GM12874 (cell line): ENCODE measurements around the gene UMODL1.

Experiments used
- CTCF ChIP-seq: IDR thresholded peaks from 2 replicates; pipeline ENCODE4 v1.5.1; 2011; ENCODE audit warnings: low read depth, mild to moderate bottlenecking, control low read depth, low read length, moderate library complexity; ENCODE audit not compliant: insufficient read depth

UMODL1 gene

GRCh38 chr21:42176859-42177258, 105.7 kb downstream of the UMODL1 start:
- TF ChIP-seq CTCF, result no peak

DNA sequence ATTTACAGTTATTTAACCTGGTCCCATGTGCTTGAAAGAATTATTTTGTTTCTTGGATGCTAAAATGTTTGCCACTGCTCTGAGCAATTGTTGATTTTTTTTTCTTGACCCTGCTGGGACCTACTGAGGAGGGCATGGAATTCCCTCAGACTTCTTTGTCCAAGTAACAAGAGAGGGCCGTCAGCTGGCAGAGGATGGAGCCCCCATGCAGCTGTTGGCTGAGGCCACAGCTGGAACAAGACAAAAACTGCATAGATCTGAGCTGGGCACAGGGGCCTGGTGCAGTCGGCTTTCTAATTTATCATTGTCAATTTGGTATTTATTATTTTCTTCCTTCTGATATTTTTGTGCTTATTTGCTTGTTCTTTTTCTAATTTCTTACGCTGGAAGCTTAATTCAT, 108.2 kb downstream of the UMODL1 start:
- no peak for TF ChIP-seq CTCF

- TF ChIP-seq CTCF, result no peak
Measured at GRCh38 chr21:42182713-42183371, 111.7 kb downstream of the UMODL1 start.

DNA sequence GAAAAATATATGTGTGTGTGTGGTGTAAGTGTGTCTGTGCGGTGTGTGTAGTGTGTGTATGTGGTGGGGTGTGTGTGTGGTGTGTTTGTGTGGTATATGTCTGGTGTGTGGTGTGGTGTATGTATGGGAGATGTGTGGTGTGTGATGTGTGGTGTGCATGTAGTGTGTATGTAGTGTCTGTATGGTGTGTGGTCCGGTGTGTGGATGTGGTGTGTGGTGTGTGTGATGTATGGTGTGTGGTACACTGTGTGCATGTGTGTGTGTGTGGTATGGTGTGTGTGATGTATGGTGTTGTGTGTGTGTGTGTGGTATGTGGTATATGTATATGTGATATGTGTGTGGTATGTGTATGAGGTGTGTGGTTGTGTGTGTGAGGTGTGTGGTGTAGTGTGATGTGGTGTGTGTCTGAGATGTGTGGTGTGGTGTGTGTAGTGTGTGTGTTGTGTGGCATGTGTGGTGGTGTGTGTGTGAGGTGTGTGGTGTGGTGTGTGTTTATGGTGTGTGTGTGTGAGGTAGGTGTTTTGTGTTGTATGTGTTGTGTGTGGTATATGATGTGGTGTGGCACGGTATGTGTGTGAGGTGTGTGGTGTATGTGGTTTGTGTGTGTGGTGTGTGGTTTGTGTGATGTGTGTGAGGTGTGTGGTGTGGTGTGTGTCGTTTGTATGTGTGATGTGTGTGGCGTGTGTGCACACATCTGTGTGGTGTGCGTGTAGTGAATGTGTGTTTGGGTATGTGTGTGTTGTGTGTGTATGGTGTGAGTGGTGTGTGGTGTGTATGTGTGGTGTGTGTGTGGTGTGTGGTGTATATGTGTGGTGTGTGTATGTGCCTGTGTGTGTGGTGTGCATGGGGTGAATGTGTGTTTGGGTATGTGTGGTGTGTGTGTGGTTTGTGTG, 112.5 kb downstream of the UMODL1 start:
- TF ChIP-seq CTCF, result no peak

DNA sequence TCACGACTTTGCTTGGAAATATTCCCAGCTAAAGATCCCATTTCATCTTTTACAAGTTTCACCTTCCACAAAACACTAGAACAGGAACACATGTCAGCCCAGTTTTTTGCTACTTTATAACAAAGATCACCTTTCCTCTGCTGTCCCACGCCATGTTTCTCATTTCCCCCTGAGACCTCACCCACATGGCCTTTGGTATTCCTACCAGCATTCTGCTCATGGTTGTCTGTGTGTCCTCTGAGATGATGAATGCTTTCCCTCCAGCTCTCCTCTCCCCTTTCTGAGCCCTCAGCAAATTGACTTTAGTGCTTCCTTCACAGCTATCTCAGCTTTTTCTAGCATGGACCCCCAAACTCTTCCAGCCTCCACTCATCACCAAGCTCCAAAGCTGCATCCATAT, 115.5 kb downstream of the UMODL1 start:
- TF ChIP-seq CTCF, result no peak

DNA sequence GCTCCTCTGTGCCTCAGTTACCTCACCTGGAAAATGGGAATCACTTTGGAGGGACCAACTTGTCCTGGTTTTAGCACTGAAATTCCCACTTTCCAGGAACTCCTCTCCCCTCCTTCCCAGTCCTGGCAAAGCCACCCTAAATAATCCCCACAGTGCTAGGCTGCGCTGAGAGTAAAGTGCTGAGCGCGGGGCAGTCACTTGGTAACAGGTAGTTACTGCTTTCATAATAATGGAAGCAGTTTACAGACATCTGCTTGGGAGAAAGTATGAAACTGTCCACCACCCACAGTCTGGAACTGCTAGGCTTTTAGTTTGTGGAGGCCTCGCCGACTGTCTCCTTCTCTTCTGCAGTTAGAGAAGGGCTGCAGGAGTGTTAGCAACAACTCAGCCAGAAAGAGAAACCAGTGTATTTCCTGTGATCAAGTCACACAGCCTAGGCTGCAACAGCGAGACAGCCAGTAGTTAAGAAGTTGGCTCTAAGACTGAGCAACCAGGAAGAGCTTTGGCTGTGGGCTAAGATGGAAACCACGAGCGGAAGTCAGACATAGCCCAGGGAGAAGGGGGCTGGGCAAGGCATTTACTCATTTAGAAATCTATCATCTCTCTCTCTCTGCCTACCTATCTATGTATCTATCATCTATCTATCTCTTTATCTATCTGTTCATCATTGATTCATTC, 117.0 kb downstream of the UMODL1 start:
- TF ChIP-seq CTCF, result no peak

- no peak for TF ChIP-seq CTCF
Measured at GRCh38 chr21:42188663-42189062, 117.5 kb downstream of the UMODL1 start.
